Neural progenitor cell (in vitro differentiated cells): ENCODE measurements around the gene LHFPL2.

Source experiments
- CTCF ChIP-seq: fragments of 200-600 bp; sonication (generic); IDR thresholded peaks from 2 replicates; pipeline ENCODE4 v1.5.1; 2017; ENCODE audit warnings: antibody characterized with exemption, mild to moderate bottlenecking
- EZH2 ChIP-seq: fragments of 200-600 bp; sonication (generic); IDR thresholded peaks from 2 replicates; pipeline ENCODE4 v1.6.1; 2017; ENCODE audit warnings: antibody characterized with exemption, mild to moderate bottlenecking, moderate library complexity
- EZH2phosphoT487 ChIP-seq: fragments of 200-600 bp; sonication (generic); IDR thresholded peaks from 2 replicates; pipeline ENCODE4 v1.6.1; 2017; ENCODE audit warnings: antibody characterized with exemption

GRCh38 chr5:78610636-78611035 is 37.9 kb downstream of the LHFPL2 start:
- TF ChIP-seq CTCF (no peak), EZH2 (no peak), EZH2phosphoT487 (no peak)
